Measurements from ENCODE around the gene FASN.

The FASN gene

DNA sequence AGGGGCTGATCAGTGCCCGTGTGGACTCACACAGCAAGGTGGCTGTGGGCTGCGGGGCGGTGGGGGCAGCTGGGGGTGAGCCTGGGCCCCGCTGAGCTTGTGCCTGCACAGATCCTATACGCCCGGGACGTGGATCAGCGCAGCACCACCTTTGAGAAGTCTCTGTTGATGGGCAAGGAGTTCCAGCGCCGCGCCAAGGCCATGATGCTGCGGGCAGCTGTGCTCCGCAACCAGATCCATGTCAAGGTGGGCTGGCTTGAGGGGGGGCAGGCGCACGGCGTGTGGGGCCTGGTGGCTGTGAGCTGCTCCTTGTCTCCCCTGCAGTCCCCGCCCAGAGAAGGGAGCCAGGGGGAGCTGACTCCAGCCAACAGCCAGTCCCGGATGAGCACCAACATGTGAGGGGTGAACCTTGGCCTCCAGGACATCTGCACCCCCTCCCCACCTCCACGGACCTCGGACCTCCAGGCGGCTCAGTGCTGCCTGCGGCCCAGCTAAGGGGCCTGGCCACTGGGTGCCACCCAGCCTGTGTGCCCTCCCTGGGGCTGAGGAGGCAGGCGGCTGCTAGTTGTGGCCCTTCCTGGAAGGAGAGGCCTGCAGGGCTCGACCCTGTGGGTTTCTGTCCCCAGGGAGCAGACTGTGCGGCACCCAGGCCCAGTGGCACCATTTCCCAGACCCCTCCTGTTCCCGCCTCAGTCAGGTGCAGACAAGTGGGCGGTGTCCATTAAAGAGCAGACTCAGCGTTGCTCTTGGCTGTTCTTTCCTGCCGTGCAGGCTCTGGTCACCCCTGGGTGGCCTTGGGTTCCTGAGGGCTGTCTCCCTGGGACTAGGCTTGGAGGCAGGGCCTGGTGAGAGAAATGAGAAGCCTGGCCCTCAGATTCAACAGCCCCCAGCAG lies 41.1 kb downstream of the FASN start:
- in situ Hi-C loops (cut with MboI; ENCODE audit: low pct_unique_long_range_greater_than_20kb, low sequenced_read_pairs, unreplicated experiment): no loop called here
- TF ChIP-seq, protein P1, sequence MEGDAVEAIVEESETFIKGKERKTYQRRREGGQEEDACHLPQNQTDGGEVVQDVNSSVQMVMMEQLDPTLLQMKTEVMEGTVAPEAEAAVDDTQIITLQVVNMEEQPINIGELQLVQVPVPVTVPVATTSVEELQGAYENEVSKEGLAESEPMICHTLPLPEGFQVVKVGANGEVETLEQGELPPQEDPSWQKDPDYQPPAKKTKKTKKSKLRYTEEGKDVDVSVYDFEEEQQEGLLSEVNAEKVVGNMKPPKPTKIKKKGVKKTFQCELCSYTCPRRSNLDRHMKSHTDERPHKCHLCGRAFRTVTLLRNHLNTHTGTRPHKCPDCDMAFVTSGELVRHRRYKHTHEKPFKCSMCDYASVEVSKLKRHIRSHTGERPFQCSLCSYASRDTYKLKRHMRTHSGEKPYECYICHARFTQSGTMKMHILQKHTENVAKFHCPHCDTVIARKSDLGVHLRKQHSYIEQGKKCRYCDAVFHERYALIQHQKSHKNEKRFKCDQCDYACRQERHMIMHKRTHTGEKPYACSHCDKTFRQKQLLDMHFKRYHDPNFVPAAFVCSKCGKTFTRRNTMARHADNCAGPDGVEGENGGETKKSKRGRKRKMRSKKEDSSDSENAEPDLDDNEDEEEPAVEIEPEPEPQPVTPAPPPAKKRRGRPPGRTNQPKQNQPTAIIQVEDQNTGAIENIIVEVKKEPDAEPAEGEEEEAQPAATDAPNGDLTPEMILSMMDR (IDR thresholded peaks at IDR 0.05; ENCODE audit: extremely low read depth, insufficient read depth, missing control alignments): no peak
- no peak for DNase-seq (ENCODE audit: low spot score)

DNA sequence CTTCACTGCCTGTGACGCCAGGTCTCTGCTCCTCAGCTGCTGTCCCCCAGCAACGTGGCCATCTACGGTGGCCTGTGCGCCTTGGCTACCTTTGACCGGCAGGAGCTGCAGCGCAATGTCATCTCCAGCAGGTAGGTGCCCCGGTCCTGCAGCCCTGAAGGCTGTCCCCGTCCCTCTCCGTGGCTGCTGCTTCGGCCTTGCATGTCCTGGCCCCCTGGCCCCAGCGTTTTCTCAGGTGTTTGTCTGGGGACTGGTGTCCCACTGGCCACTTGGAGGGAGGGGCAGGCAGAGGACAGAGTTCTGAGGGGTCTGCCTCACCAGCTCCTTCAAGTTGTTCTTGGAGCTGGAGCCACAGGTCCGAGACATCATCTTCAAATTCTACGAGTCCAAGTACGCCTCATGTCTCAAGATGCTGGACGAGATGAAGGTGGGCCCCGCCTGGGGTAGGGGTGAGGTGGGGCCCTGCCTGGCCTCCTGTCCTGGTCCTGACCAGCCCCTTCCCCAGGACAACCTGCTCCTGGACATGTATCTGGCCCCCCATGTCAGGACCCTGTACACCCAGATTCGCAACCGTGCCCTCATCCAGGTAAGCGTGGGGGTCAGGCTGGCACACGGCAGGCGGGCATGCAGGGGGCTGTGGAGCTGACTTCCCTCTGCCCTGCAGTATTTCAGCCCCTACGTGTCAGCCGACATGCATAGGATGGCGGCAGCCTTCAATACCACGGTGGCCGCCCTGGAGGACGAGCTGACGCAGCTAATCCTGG lies 41.9 kb downstream of the FASN start:
- in situ Hi-C loops (cut with MboI; ENCODE audit: low pct_unique_long_range_greater_than_20kb, low sequenced_read_pairs, unreplicated experiment): no loop called here

DNA sequence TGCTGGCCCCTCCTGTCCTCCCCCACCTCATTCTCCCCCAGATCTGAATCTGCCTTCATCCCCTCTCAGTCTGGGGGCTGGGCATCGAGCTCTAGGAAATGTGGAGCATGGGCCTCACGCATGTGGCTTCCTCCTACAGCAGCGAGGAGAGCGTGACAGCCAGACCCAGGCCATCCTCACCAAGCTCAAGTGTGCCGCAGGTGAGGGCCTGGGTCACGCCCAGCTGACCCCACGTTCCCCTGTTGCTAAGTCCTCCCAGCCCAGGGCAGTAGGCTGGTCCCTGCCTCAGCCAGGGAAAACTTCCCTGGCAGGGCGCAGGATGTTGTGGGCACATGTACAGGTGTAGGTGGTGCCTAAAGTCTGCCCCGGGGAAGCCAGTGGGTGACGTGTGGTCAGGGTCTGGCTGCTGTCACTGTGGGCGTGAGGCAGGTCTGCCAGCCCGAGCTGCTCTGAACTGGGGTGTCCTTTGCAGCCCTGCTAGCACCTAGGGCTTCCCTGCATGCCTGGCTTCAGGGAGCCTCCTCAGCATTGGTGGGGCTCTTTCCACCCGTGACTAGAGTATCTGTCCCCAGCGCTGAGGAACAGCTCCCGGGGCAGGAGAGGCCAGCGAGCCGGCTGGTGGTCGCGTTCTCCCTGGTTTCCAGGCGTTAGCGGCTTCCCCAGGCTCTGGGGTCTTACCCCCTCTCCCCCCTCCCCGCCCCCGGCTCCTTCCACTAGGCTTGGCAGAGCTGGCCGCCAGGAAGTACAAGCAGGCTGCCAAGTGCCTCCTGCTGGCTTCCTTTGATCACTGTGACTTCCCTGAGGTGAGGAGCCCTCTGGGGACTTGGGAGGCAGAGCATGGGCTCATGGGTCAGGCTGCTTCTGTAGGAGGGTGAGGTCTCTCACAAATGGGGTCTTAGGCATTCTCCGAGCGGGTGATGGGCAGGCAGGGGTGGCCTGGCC lies 42.7 kb downstream of the FASN start:
- DNase-seq (ENCODE audit: low spot score): no peak
- in situ Hi-C loops (cut with MboI; ENCODE audit: low pct_unique_long_range_greater_than_20kb, low sequenced_read_pairs, unreplicated experiment): no loop called here
- TF ChIP-seq, protein P1 (IDR thresholded peaks at IDR 0.05; ENCODE audit: extremely low read depth, insufficient read depth, missing control alignments): no peak

More for the DNA sequence above, 41.9 kb downstream of the FASN start:
- no peak for DNase-seq (ENCODE audit: low spot score)
- TF ChIP-seq, protein P1 (IDR thresholded peaks at IDR 0.05; ENCODE audit: extremely low read depth, insufficient read depth, missing control alignments): no peak

DNA sequence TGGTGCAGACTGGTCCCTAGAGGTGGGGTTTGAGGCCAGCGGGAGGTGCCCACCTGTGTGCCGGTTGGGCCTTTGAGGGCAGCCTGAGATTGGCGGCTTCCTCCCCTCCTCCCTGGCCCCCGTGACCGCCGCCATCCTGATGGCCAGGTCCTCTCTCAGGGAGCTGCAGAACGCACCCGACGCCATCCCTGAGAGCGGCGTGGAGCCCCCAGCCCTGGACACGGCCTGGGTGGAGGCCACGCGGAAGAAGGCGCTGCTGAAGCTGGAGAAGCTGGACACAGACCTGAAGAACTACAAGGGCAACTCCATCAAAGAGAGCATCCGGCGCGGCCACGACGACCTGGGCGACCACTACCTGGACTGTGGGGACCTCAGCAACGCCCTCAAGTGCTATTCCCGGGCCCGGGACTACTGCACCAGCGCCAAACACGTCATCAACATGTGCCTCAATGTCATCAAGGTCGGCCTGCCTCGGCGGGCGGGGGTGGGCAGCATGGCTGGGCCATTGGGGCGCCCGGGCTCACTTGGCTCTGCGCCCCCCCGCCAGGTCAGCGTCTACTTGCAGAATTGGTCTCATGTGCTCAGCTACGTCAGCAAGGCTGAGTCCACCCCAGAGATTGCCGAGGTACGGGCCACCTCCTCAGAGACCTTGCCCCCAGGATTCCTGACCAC lies 43.5 kb downstream of the FASN start:
- in situ Hi-C loops (cut with MboI; ENCODE audit: low pct_unique_long_range_greater_than_20kb, low sequenced_read_pairs, unreplicated experiment): no loop called here
- DNase-seq (ENCODE audit: low spot score): no peak
- TF ChIP-seq, protein P1 (IDR thresholded peaks at IDR 0.05; ENCODE audit: extremely low read depth, insufficient read depth, missing control alignments): no peak

DNA sequence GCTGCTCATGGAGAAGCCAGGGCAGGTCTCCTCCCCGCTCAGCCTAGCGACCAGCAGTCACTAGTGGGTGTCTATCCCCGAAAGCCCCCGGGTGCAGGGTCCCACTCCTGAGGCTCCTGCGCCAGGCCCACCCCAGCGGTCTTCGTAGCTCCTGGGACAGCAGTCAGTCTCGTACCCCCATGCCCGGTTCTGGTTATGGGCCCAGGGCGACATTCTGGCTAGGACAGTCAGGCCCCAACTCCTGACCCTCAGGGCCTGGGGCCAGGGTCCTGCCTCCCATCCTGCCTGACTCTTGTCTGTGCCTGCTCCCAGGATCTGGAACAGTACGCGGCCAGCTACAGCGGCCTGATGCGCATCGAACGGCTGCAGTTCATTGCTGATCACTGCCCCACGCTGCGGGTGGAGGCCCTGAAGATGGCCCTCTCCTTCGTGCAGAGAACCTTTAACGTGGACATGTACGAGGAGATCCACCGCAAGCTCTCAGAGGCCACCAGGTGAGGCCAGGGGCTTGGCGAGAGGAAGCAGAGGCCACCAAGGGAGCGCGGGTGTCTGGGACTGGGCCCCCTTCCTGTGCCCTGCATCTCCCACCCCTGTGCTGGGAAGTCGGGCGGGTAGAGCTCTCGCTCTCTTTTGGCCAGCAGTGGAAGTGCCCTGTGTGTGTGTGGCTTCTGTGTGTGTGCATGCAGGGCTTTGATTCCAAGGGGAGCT lies 44.3 kb downstream of the FASN start:
- TF ChIP-seq, protein P1 (IDR thresholded peaks at IDR 0.05; ENCODE audit: extremely low read depth, insufficient read depth, missing control alignments): no peak
- no peak for DNase-seq (ENCODE audit: low spot score)
- in situ Hi-C loops (cut with MboI; ENCODE audit: low pct_unique_long_range_greater_than_20kb, low sequenced_read_pairs, unreplicated experiment): no loop called here

Measured in GM13977 (cell line).